ENCODE data around the gene NELFA. TPM values are rescaled to one million over a fixed set of nuclear protein-coding genes. Genes with fewer than 3 reads are reported as not detected.

NELFA gene
- total and polyA plus RNA-seq, 10 of the 15 experiments (the other 5 are each of a cell fraction or from before 2014, with no cell fraction given) = 0.39 to 38.6 (median 16.7) TPM

DNA sequence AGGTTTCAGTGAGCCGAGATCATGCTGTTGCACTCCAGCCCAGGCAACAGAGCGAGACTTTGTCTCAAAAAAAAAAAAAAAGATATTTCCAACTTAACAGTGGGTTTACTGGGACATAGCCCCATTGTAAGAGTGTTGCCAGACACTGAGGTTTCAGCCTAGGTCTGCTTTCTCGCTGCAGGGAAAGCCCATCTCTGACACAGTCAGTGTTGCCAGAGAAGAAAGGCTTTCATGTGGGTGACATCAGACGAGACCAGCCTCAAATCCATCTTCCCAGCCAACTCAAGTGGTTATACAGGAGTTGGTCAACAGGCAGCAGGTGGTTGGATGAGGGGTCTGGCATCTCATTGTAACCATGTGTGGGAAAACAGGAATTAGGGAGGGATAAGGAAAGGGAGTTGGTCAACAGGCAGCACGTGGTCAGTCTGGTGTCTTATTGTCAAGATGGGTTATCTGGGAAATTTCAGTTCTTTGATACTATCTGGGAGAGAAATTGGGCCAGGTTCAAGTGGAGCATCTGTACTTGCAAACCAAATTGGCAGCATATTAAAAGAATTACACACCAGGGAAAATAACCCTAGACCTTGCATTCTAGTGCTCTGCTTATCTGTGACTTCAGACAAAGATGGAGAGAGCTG lies 41.1 kb downstream of the NELFA start (continued):
- TF ChIP-seq, protein P1, sequence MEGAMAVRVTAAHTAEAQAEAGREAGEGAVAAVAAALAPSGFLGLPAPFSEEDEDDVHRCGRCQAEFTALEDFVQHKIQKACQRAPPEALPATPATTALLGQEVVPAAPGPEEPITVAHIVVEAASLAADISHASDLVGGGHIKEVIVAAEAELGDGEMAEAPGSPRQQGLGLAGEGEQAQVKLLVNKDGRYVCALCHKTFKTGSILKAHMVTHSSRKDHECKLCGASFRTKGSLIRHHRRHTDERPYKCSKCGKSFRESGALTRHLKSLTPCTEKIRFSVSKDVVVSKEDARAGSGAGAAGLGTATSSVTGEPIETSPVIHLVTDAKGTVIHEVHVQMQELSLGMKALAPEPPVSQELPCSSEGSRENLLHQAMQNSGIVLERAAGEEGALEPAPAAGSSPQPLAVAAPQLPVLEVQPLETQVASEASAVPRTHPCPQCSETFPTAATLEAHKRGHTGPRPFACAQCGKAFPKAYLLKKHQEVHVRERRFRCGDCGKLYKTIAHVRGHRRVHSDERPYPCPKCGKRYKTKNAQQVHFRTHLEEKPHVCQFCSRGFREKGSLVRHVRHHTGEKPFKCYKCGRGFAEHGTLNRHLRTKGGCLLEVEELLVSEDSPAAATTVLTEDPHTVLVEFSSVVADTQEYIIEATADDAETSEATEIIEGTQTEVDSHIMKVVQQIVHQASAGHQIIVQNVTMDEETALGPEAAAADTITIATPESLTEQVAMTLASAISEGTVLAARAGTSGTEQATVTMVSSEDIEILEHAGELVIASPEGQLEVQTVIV (IDR thresholded peaks at IDR 0.05; ENCODE audit: borderline replicate concordance, partially characterized antibody) = no peak

DNA sequence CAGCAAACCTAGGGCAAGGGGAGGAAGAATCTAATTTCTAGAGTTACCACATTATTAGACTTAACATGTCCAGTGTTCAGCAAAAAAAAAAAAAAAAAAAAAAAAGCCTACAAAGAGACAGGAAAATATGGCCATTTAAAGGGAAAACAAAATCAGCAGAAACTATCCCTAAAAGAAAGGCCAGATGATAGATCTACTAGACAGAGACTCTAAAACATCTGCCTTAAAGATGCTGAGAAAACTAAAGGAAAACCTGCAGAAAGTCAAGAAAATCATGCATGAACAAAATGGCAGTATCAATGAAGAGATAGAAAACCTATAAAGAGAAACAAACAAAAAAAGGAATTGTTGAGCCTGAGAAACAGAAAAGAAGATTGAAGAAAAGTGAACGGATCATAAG lies 43.8 kb downstream of the NELFA start:
- H2AFZ ChIP-seq (ENCODE audit: control insufficient read depth, low read depth, low read length) = no peak overlapping the region
- ChIA-PET RAD21 (ENCODE audit: unreplicated experiment) (no interaction called here), SMC1A (ENCODE audit: uncharacterized antibody, unreplicated experiment) (no interaction called here), CTCF (no interaction called here), POLR2A (no interaction called here)
- no peak for DNase-seq (ENCODE audit: low read depth, low spot score)
- H3K9ac ChIP-seq (ENCODE audit: control insufficient read depth, insufficient read depth, low read length) = no peak overlapping the region
- no peaks in the 10 kb centered on the region for H3K4me1 ChIP-seq (ENCODE audit: control insufficient read depth, insufficient read depth, low read length)
- H3K27ac ChIP-seq (ENCODE audit: control insufficient read depth, insufficient read depth) = no peak overlapping the region
- H3K27me3 ChIP-seq (replicated peaks in 1 of 2; ENCODE audit: control insufficient read depth in 2 of 2, insufficient read depth in 2 of 2, low read length in 1 of 2) = no peaks in the 10 kb centered on the region
- ATAC-seq = no peak
- H3K9me3 ChIP-seq (replicated peaks; ENCODE audit: control insufficient read depth, insufficient read depth, low read length) = no peaks in the 10 kb centered on the region; the same call in 2 of the 3 replicates
- H3K79me2 ChIP-seq (ENCODE audit: control insufficient read depth, insufficient read depth, low read length) = no peaks in the 10 kb centered on the region
- BruUV-seq (replicated peaks) = no TSS peak
- H4K20me1 ChIP-seq (ENCODE audit: control insufficient read depth, insufficient read depth) = no peaks in the 10 kb centered on the region
- H3K4me2 ChIP-seq (ENCODE audit: control insufficient read depth, insufficient read depth) = no peak overlapping the region
- 95% methylated on average over 1 of the region's 1 CpG for WGBS (ENCODE audit: insufficient coverage, insufficient replicate concordance, low lambda C conversion rate, missing lambda C conversion rate)
- peaks cover 29 to 60% of the 10 kb centered on the region in 2 experiments for H3K36me3 ChIP-seq (ENCODE audit: control insufficient read depth in 2 of 2, insufficient read depth in 2 of 2, low read length in 1 of 2)
- TF ChIP-seq SIX5 (IDR thresholded peaks at IDR 0.05; ENCODE audit: low read depth, low read length, severe bottlenecking) = no peak
- TF ChIP-seq, protein P2, sequence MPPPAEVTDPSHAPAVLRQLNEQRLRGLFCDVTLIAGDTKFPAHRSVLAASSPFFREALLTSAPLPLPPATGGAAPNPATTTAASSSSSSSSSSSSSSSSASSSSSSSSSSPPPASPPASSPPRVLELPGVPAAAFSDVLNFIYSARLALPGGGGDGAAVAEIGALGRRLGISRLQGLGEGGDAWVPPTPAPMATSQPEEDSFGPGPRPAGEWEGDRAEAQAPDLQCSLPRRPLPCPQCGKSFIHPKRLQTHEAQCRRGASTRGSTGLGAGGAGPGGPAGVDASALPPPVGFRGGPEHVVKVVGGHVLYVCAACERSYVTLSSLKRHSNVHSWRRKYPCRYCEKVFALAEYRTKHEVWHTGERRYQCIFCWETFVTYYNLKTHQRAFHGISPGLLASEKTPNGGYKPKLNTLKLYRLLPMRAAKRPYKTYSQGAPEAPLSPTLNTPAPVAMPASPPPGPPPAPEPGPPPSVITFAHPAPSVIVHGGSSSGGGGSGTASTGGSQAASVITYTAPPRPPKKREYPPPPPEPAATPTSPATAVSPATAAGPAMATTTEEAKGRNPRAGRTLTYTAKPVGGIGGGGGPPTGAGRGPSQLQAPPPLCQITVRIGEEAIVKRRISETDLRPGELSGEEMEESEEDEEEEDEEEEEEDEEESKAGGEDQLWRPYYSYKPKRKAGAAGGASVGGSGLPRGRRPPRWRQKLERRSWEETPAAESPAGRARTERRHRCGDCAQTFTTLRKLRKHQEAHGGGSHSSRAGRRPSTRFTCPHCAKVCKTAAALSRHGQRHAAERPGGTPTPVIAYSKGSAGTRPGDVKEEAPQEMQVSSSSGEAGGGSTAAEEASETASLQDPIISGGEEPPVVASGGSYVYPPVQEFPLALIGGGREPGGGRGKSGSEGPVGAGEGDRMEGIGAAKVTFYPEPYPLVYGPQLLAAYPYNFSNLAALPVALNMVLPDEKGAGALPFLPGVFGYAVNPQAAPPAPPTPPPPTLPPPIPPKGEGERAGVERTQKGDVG (CRISPR knock-in tag; IDR thresholded peaks at IDR 0.05) = no peak
- TF ChIP-seq DPF2 (IDR thresholded peaks at IDR 0.05) = no peak
- no peak for TF ChIP-seq JUNB (IDR thresholded peaks at IDR 0.05)
- no peak for TF ChIP-seq NR2C1 (IDR thresholded peaks at IDR 0.05)
- TF ChIP-seq POLR2AphosphoS5 (IDR thresholded peaks at IDR 0.05; ENCODE audit: low read length) = no peak
- no peak for TF ChIP-seq LARP7 (IDR thresholded peaks at IDR 0.05)
- no peak for TF ChIP-seq NFYA (IDR thresholded peaks at IDR 0.05; ENCODE audit: borderline replicate concordance, low read depth, low read length)
- no peak for TF ChIP-seq TCF12 (IDR thresholded peaks at IDR 0.05; ENCODE audit: low read depth, low read length)
- no peak for TF ChIP-seq RFX5 (IDR thresholded peaks at IDR 0.05; ENCODE audit: low read depth, low read length)
- no peak for TF ChIP-seq TCF7 (IDR thresholded peaks at IDR 0.05; ENCODE audit: borderline replicate concordance)
- TF ChIP-seq, protein P3, sequence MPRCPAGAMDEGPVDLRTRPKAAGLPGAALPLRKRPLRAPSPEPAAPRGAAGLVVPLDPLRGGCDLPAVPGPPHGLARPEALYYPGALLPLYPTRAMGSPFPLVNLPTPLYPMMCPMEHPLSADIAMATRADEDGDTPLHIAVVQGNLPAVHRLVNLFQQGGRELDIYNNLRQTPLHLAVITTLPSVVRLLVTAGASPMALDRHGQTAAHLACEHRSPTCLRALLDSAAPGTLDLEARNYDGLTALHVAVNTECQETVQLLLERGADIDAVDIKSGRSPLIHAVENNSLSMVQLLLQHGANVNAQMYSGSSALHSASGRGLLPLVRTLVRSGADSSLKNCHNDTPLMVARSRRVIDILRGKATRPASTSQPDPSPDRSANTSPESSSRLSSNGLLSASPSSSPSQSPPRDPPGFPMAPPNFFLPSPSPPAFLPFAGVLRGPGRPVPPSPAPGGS (IDR thresholded peaks at IDR 0.05; ENCODE audit: borderline replicate concordance, insufficient read depth, low read depth, low read length, poor library complexity, severe bottlenecking) = no peak
- intact Hi-C loops (cut with micrococcal nuclease; ENCODE audit: unreplicated experiment) = no loop called here
- no peak overlapping the region for H3K4me3 ChIP-seq
- no peak for FAIRE-seq
- in situ Hi-C loops (cut with MboI) = no loop called here

Data from GM12878 (cell line).